NCI-H226 (cell line): ENCODE data around the gene TTC39B.

Experiments used
- DNase-seq: peaks from one replicate; pipeline ENCODE4 v3.0.0-alpha.2; 2015

The TTC39B gene

GRCh38 chr9:15300218-15300617 lies 6.8 kb downstream of the TTC39B start:
- DNase-seq = no peak

- DNase-seq = no peak
Measured at GRCh38 chr9:15299374-15299939, 7.6 kb downstream of the TTC39B start.

- no peak for DNase-seq
Measured at GRCh38 chr9:15298362-15298761, 8.7 kb downstream of the TTC39B start.

GRCh38 chr9:15295761-15296405 lies 11.1 kb downstream of the TTC39B start:
- peak; percentile 37 for DNase-seq

GRCh38 chr9:15294604-15295003 lies 12.4 kb downstream of the TTC39B start:
- DNase-seq = no peak

- DNase-seq = no peak
Measured at GRCh38 chr9:15293804-15294316, 13.2 kb downstream of the TTC39B start.

GRCh38 chr9:15293084-15293483 lies 13.9 kb downstream of the TTC39B start:
- no peak for DNase-seq

GRCh38 chr9:15289603-15290002 lies 17.4 kb downstream of the TTC39B start:
- no peak for DNase-seq

GRCh38 chr9:15287309-15287708 lies 19.7 kb downstream of the TTC39B start:
- DNase-seq = no peak

- DNase-seq = no peak
Measured at GRCh38 chr9:15286161-15286821, 20.7 kb downstream of the TTC39B start.

- DNase-seq = no peak
Measured at GRCh38 chr9:15282567-15283285, 24.3 kb downstream of the TTC39B start.

GRCh38 chr9:15280647-15281046 lies 26.4 kb downstream of the TTC39B start:
- no peak for DNase-seq

GRCh38 chr9:15278839-15279238 lies 28.2 kb downstream of the TTC39B start:
- no peak for DNase-seq

- DNase-seq = no peak
Measured at GRCh38 chr9:15278091-15278687, 28.8 kb downstream of the TTC39B start.

- DNase-seq = no peak
Measured at GRCh38 chr9:15277400-15278090, 29.5 kb downstream of the TTC39B start.

GRCh38 chr9:15276328-15276938 lies 30.6 kb downstream of the TTC39B start:
- DNase-seq = no peak

GRCh38 chr9:15274425-15274824 lies 32.6 kb downstream of the TTC39B start:
- no peak for DNase-seq

- DNase-seq = no peak
Measured at GRCh38 chr9:15272377-15272928, 34.6 kb downstream of the TTC39B start.

- DNase-seq = no peak
Measured at GRCh38 chr9:15271403-15271802, 35.6 kb downstream of the TTC39B start.

- no peak for DNase-seq
Measured at GRCh38 chr9:15268782-15269181, 38.2 kb downstream of the TTC39B start.

GRCh38 chr9:15268317-15268716 lies 38.7 kb downstream of the TTC39B start:
- DNase-seq = no peak

GRCh38 chr9:15264918-15265317 lies 42.1 kb downstream of the TTC39B start:
- DNase-seq = no peak
